ENCODE results near the gene BRI3BP. TPM values are rescaled to one million over a fixed set of nuclear protein-coding genes. Genes with fewer than 3 reads are reported as not detected.
A peak's percentile ranks its signal among the peaks of the same experiment; 100 is the strongest.
"Not testable (repeated sequence)": the region's sequence is repeated elsewhere in the genome, so short reads cannot be mapped to it uniquely, and the experiment has no call there.

The BRI3BP gene
- total and polyA plus RNA-seq, 5 experiments from 2014 or later, result 1.5 to 7.8 (median 3.7) TPM

GRCh38 chr12:125032466-125033152 is 39.2 kb downstream of the BRI3BP start:
- Mint-ChIP-seq H3K27me3 (no peaks in the 10 kb centered on the region), H3K27ac (no peak overlapping the region), H3K9me3 (peaks cover 0 to 4% (median 0%) of the 10 kb centered on the region in 9 donors), H3K4me1 (no peaks in the 10 kb centered on the region), H3K4me3 (no peak overlapping the region), H3K36me3 (no peaks in the 10 kb centered on the region)
- POLR2A ChIA-PET, result no interaction called here
- DNase-seq, result no peak
- no peak for ATAC-seq

GRCh38 chr12:125033288-125033687 is 39.8 kb downstream of the BRI3BP start:
- ATAC-seq (no peak), DNase-seq (no peak)
- no peaks in the 10 kb centered on the region for H3K27me3 Mint-ChIP-seq
- POLR2A ChIA-PET, result no interaction called here
- H3K4me1 Mint-ChIP-seq, result no peaks in the 10 kb centered on the region
- H3K9me3 Mint-ChIP-seq, result peaks cover 0 to 4% (median 0%) of the 10 kb centered on the region in 9 donors
- H3K36me3 Mint-ChIP-seq, result no peaks in the 10 kb centered on the region
- peak overlapping the region in 1 of 10 donors; percentile 59 for H3K27ac Mint-ChIP-seq
- no peak overlapping the region for H3K4me3 Mint-ChIP-seq

DNA sequence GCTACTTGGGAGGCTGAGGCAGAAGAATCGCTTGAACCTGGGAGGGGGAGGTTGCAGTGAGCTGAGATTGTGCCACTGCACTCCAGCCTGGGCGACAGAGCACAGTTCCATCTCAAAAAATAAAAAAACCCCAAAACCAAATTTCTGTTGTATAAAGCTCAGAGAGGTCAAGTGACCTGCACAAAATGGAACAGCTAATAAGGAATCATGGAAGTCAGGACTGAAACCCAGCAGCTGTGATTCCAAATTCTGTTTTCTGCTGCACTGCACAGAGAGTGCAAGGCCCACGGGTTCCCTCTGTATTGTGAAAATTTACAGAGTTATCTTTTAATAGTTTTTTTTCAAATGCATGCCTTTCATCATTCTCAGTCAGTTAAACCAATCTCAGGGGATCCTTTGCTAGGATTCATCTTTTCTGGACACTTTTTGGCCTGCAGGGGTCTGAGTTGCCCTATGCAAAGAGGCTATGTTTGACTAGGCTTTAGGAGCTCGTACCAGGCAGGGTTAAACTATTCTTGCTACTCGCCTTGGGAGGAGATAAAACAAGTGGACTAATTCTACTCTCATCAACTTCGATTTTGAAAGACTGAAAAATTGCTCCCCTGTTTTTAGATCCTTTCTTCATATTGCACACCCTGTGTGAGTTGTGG is 45.7 kb downstream of the BRI3BP start:
- Mint-ChIP-seq H3K27me3 (no peaks in the 10 kb centered on the region), H3K4me1 (no peaks in the 10 kb centered on the region), H3K36me3 (no peaks in the 10 kb centered on the region), H3K4me3 (no peak overlapping the region), H3K27ac (no peak overlapping the region), H3K9me3 (peaks cover 0 to 4% (median 0%) of the 10 kb centered on the region in 9 donors)
- ATAC-seq (no peak), DNase-seq (no peak)
- POLR2A ChIA-PET, result no interaction called here

- Mint-ChIP-seq H3K4me3 (peak overlapping the region; percentile 86 to 96 (median 89)), H3K36me3 (no peaks in the 10 kb centered on the region), H3K27me3 (no peaks in the 10 kb centered on the region), H3K9me3 (no peaks in the 10 kb centered on the region), H3K27ac (peak overlapping the region; percentile 29 to 96 (median 87)), H3K4me1 (peaks cover 2 to 15% (median 8%) of the 10 kb centered on the region in 4 donors)
- DNase-seq (no peak), ATAC-seq (no peak)
- POLR2A ChIA-PET, result interaction anchor here (0.8 to 1.8 kb wide), 9 partner anchors 15 to 135 kb away, joined by 3 to 12 read pairs (median 4); partner anchors contain the start of genes AACS, BRI3BP and UBC
Observed at GRCh38 chr12:125049093-125049458, 55.6 kb downstream of the BRI3BP start.

DNA sequence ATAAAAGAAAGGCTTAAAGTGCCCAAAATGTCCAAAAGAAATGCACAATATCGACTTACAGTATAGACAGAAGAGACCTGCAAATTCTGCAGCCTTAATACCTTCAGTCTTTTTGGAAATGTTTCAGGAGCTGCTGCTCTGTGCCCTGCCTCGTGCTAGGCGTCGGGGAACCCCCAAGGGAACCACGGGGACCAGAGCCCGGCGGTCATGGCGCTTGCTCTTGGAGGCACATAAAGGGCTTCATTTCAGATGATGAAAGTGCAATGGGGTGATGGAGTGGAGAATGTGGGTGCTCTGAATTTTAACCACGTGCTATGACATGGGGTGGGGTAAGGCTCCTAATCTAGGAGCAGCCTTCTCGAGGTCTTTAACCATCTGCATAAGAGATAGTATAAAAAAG is 57.0 kb downstream of the BRI3BP start:
- Mint-ChIP-seq H3K27me3 (peaks cover 0 to 3% (median 0%) of the 10 kb centered on the region in 5 donors), H3K4me1 (peaks cover 2 to 15% (median 8%) of the 10 kb centered on the region in 4 donors), H3K36me3 (no peaks in the 10 kb centered on the region), H3K27ac (peak overlapping the region in 4 of 10 donors; percentile 12 to 49 (median 42)), H3K9me3 (no peaks in the 10 kb centered on the region), H3K4me3 (peak overlapping the region; percentile 57 to 90 (median 73))
- POLR2A ChIA-PET, result interaction anchor here (1.3 to 1.7 kb wide), 3 partner anchors 15 to 136 kb away, joined by 3 to 6 read pairs (median 6); partner anchors contain the start of gene UBC
- no peak for ATAC-seq
- peak in 6 of 10 donors; percentile 8 to 28 (median 9) for DNase-seq

DNA sequence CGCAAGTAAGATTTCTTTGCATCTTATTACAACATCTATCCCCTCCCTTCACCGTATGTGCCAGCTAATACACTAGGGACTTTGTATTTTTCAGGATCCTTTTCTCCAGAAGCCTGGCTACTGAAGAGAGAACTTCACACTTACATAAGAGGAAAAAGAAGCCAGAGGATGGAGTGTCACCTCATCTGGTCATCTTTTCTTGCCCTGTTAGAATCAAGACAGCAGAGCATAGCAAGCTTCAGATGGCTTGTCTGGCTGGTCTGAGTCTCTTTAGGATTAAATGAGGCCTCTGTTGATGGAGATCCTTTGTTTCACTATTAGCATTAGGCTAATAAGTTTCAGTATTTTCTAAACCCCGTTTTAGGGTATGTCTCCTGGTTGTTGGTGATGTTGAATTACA is 57.4 kb downstream of the BRI3BP start:
- Mint-ChIP-seq H3K9me3 (no peaks in the 10 kb centered on the region), H3K27me3 (peaks cover 0 to 3% (median 0%) of the 10 kb centered on the region in 5 donors), H3K36me3 (no peaks in the 10 kb centered on the region), H3K27ac (peak overlapping the region in 3 of 10 donors; percentile 43 to 54 (median 49)), H3K4me1 (peaks cover 2 to 15% (median 8%) of the 10 kb centered on the region in 4 donors), H3K4me3 (peak overlapping the region in 8 of 10 donors; percentile 62 to 90 (median 73))
- no peak for DNase-seq
- no peak for ATAC-seq
- POLR2A ChIA-PET, result interaction anchor here (1.5 kb wide), 1 partner anchor 137 kb away, joined by 6 read pairs; the partner anchor contains the start of gene UBC

DNA sequence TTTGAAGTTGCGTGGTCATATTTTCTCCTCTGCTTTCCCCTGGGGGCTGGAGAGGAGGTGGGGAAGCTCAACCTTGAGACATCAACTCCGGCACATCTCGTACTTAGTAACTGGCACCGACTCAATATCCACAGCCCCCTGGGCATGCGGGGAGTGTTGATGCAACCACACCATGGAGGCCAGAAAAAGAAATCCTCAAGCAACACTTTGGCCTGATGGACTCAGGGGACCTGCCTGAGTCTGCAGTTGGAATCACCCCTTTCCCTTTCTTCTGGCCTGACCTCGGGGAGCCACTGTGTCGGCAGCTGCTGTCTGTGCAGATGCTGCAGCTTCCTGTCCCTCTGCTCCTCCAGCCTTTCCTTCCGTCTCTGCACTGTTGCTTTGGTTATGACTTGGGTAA is 60.4 kb downstream of the BRI3BP start:
- no peaks in the 10 kb centered on the region for H3K36me3 Mint-ChIP-seq
- no peak overlapping the region for H3K4me3 Mint-ChIP-seq
- DNase-seq, result no peak
- no peaks in the 10 kb centered on the region for H3K9me3 Mint-ChIP-seq
- no peak overlapping the region for H3K27ac Mint-ChIP-seq
- peaks cover 2 to 12% (median 8%) of the 10 kb centered on the region in 4 donors for H3K4me1 Mint-ChIP-seq
- H3K27me3 Mint-ChIP-seq, result peaks cover 3 to 22% (median 8%) of the 10 kb centered on the region in 5 donors
- POLR2A ChIA-PET, result no interaction called here
- no peak for ATAC-seq

GRCh38 chr12:125055591-125055990 is 62.1 kb downstream of the BRI3BP start:
- peaks cover 7 to 25% (median 8%) of the 10 kb centered on the region in 5 donors for H3K27me3 Mint-ChIP-seq
- H3K4me3 Mint-ChIP-seq, result no peak overlapping the region
- DNase-seq (no peak), ATAC-seq (no peak)
- H3K36me3 Mint-ChIP-seq, result no peaks in the 10 kb centered on the region
- no peaks in the 10 kb centered on the region for H3K9me3 Mint-ChIP-seq
- POLR2A ChIA-PET, result no interaction called here
- H3K4me1 Mint-ChIP-seq, result peaks cover 0 to 1% (median 0%) of the 10 kb centered on the region in 4 donors
- no peak overlapping the region for H3K27ac Mint-ChIP-seq

- Mint-ChIP-seq H3K4me1 (no peaks in the 10 kb centered on the region), H3K36me3 (no peaks in the 10 kb centered on the region), H3K4me3 (no peak overlapping the region), H3K9me3 (no peaks in the 10 kb centered on the region), H3K27ac (no peak overlapping the region), H3K27me3 (peaks cover 7 to 25% (median 8%) of the 10 kb centered on the region in 5 donors)
- no peak for ATAC-seq
- POLR2A ChIA-PET, result no interaction called here
- no peak for DNase-seq
Observed at GRCh38 chr12:125056306-125056705, 62.9 kb downstream of the BRI3BP start.

GRCh38 chr12:125057708-125058107 is 64.3 kb downstream of the BRI3BP start:
- Mint-ChIP-seq H3K36me3 (no peaks in the 10 kb centered on the region), H3K4me1 (no peaks in the 10 kb centered on the region), H3K9me3 (no peaks in the 10 kb centered on the region), H3K27ac (no peak overlapping the region), H3K4me3 (no peak overlapping the region), H3K27me3 (peaks cover 7 to 25% (median 10%) of the 10 kb centered on the region in 5 donors)
- POLR2A ChIA-PET, result no interaction called here
- DNase-seq (no peak), ATAC-seq (no peak)

GRCh38 chr12:125061229-125061628 is 67.8 kb downstream of the BRI3BP start:
- H3K4me3 Mint-ChIP-seq, result no peak overlapping the region
- POLR2A ChIA-PET, result no interaction called here
- DNase-seq (no peak), ATAC-seq (no peak)
- peaks cover 3 to 11% (median 10%) of the 10 kb centered on the region in 4 donors for H3K4me1 Mint-ChIP-seq
- H3K36me3 Mint-ChIP-seq, result no peaks in the 10 kb centered on the region
- H3K27ac Mint-ChIP-seq, result peak overlapping the region in 1 of 10 donors; percentile 59
- peaks cover 6 to 25% (median 8%) of the 10 kb centered on the region in 5 donors for H3K27me3 Mint-ChIP-seq
- no peaks in the 10 kb centered on the region for H3K9me3 Mint-ChIP-seq

DNA sequence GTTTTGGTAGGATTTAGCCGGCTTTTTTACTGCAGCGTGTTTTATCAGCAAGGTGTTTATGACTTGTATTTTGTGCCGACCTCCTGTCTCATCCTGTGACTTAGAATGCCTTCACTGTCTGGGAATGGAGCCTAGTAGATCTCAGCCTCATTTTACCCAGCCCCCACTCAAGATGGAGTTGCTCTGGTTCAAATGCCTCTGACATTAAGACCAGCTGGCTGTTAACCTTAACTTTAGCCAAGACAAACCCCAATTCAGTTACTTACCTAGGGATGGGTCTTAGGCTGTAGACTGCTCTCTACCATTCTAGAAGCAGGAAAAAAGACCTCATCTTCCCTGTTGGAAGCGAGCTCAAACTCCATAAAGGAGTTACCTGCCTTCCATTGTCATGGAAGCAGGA is 70.1 kb downstream of the BRI3BP start:
- not testable (repeated sequence) for DNase-seq, ATAC-seq, H3K27me3 Mint-ChIP-seq, H3K36me3 Mint-ChIP-seq, H3K9me3 Mint-ChIP-seq, H3K27ac Mint-ChIP-seq
- Mint-ChIP-seq H3K4me3 (peak overlapping the region in 3 of 10 donors; percentile 12 to 79 (median 24)), H3K4me1 (peaks cover 9 to 24% (median 21%) of the 10 kb centered on the region in 4 donors)
- POLR2A ChIA-PET, result interaction anchor here (2.2 kb wide), 1 partner anchor 14 kb away, joined by 10 read pairs; no protein-coding TSS in a partner anchor

DNA sequence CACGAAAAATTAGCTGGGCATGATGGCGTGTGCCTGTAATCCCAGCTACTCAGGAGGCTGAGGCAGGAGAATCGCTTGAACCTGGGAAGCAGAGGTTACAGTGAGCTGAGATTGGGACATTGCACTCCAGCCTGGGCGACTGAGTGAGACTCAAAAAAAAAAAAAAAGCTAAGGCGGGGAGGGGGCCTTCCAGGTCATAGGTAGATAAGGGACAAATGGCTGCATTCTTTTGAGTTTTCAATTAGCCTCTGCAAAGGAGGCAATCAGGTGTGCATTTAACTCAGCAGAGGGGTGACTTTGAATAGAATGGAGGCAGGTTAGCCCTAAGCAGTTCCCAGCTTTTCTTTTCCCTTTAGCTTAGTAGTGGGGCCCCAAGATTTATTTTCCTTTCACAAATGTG is 71.0 kb downstream of the BRI3BP start:
- ATAC-seq (no peak), DNase-seq (peak in 1 of 10 donors; percentile 9)
- POLR2A ChIA-PET, result interaction anchor here (0.7 to 2.2 kb wide), 2 partner anchors 15 to 27 kb away, joined by 4 to 10 read pairs; no protein-coding TSS in a partner anchor
- Mint-ChIP-seq H3K4me3 (peak overlapping the region; percentile 73 to 89 (median 86)), H3K27me3 (peaks cover 0 to 5% (median 1%) of the 10 kb centered on the region in 5 donors), H3K36me3 (peaks cover 0 to 2% (median 0%) of the 10 kb centered on the region in 3 donors), H3K9me3 (no peaks in the 10 kb centered on the region), H3K4me1 (peaks cover 9 to 24% (median 21%) of the 10 kb centered on the region in 4 donors), H3K27ac (peak overlapping the region in 3 of 10 donors; percentile 52 to 72 (median 60))
